ENCODE data around the gene TMPRSS11A. TPM values are rescaled to one million over a fixed set of nuclear protein-coding genes. Genes with fewer than 3 reads are reported as not detected.
A peak's percentile ranks its signal among the peaks of the same experiment; 100 is the strongest.

The TMPRSS11A gene
- total RNA-seq, 2 experiments from 2014 or later: not detected

DNA sequence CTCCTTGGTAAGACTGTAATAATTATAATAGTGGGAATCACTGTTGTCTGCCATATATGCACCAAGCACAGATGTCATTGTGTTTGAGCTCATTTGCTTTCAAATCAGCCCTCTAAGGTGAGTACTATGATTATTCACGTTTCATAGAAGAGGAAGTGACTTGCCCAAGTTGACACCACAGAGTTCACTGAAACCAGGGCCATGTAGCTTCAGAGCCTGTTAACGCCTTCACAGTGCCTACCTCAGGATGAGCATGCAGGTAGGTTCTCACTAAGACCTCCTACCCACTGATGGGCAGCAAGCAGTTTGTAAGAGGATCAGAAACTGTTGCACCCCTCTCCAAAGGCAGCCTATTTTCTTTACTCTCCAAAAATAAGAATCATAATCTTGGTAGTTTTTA, 27.4 kb downstream of the TMPRSS11A start:
- POLR2A ChIA-PET: no interaction called here
- Mint-ChIP-seq H3K27me3 (peaks cover 9% of the 10 kb centered on the region), H3K36me3 (ENCODE audit: low read depth) (no peaks in the 10 kb centered on the region), H3K9me3 (ENCODE audit: low read depth) (no peaks in the 10 kb centered on the region), H3K4me3 (no peak overlapping the region), H3K27ac (no peak overlapping the region), H3K4me1 (no peaks in the 10 kb centered on the region)
- CTCF ChIA-PET: interaction anchor here (0.6 to 0.8 kb wide), 2 partner anchors 8 to 9 kb away, joined by 3 read pairs; no protein-coding TSS in a partner anchor
- no peak for DNase-seq
- intact Hi-C loops (cut with DNase I, micrococcal nuclease): no loop called here
- ATAC-seq: peak; percentile 39

DNA sequence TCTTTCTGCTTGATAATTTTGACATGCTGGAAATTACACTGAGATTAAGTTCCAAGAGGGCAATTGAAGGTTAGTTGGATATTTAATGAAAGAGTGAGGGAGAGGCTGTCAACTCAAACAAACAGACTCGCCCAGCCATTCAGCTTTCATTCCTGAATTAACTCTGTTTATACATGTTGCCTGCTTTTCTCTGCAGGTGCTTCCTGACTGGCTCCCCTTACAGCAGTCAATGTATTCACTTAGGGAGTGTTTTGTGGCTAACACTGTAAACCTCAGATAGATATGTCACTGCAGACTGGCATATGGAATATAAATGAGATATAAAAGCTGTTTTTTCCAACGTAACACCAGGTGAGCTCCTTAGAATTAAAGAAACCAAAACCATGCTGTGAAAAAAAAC, 28.7 kb downstream of the TMPRSS11A start:
- ChIA-PET POLR2A (interaction anchor here (0.6 kb wide), 1 partner anchor 67 kb away, joined by 3 read pairs; no protein-coding TSS in a partner anchor), CTCF (no interaction called here)
- ATAC-seq (no peak), DNase-seq (no peak)
- Mint-ChIP-seq H3K27ac (no peak overlapping the region), H3K9me3 (ENCODE audit: low read depth) (no peaks in the 10 kb centered on the region), H3K4me1 (no peaks in the 10 kb centered on the region), H3K36me3 (ENCODE audit: low read depth) (no peaks in the 10 kb centered on the region), H3K27me3 (peaks cover 10% of the 10 kb centered on the region), H3K4me3 (no peak overlapping the region)
- intact Hi-C loops (cut with DNase I, micrococcal nuclease): no loop called here

DNA sequence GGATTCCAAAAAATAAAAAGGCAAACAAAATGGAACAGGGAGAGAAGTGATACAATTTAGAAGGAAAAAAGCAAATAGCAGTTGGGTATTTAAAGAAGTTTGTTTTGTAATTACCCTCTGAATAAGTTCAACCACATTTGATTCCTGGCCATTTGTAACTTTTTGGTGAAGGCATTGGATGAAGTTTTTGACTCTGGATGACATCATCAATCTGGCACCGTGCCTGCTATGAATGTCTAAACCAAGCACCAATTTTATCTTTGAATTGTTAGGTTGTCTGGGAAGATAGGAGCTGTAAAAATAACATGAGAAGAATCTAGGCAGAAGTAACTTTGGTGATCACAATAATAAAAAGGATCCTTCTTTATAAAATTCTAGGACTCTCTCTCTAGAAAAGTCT, 29.5 kb downstream of the TMPRSS11A start:
- ATAC-seq: no peak
- H3K4me3 Mint-ChIP-seq: no peak overlapping the region
- no peaks in the 10 kb centered on the region for H3K4me1 Mint-ChIP-seq
- no peak for DNase-seq
- ChIA-PET CTCF (no interaction called here), POLR2A (no interaction called here)
- H3K27me3 Mint-ChIP-seq: peaks cover 10% of the 10 kb centered on the region
- no peak overlapping the region for H3K27ac Mint-ChIP-seq
- H3K9me3 Mint-ChIP-seq (ENCODE audit: low read depth): no peaks in the 10 kb centered on the region
- intact Hi-C loops (cut with DNase I, micrococcal nuclease): no loop called here
- no peaks in the 10 kb centered on the region for H3K36me3 Mint-ChIP-seq (ENCODE audit: low read depth)

DNA sequence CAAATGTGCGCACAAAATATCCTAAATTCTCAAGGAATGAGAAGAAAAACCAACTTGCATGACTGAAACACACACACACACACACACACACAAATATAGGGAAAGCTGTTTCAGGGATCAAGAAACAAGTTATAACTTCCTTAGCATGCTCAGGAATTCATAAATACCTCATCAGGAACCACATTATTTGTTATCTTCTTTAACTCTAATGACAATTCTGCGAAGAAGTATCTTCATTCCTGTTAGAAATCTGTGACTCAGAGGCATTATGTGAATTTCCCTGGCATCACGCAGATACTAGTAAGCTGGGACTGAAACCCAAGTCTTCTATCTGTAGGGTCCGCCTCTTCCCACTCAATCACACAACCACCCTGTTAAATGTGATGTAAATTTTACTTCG, 30.3 kb downstream of the TMPRSS11A start:
- Mint-ChIP-seq H3K27ac (no peak overlapping the region), H3K4me1 (no peaks in the 10 kb centered on the region), H3K27me3 (peaks cover 11% of the 10 kb centered on the region), H3K36me3 (ENCODE audit: low read depth) (no peaks in the 10 kb centered on the region), H3K4me3 (no peak overlapping the region), H3K9me3 (ENCODE audit: low read depth) (no peaks in the 10 kb centered on the region)
- DNase-seq (no peak), ATAC-seq (no peak)
- POLR2A ChIA-PET: no interaction called here
- CTCF ChIA-PET: interaction anchor here (0.8 kb wide), 1 partner anchor 234 kb away, joined by 5 read pairs; no protein-coding TSS in a partner anchor
- intact Hi-C loops (cut with DNase I, micrococcal nuclease): no loop called here

DNA sequence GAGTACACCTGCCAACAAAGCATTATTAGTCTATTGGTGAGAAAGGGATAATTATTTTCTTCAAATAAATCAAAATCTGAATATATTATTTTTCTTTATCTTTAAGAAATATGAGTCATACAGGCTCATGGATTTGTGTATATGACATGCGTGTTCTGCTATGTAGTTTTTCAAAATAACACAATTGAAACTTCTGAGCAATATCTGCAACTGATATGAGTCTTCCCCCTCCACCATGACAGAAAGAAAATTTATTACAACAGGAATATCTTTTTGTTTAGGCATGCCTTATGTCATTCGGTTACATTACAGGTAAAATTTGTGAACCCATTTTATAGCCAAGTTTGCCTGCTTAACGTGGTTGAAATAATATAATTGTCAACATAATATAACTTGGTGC, 32.0 kb downstream of the TMPRSS11A start:
- intact Hi-C loops (cut with DNase I, micrococcal nuclease): no loop called here
- CTCF ChIA-PET: no interaction called here
- no peaks in the 10 kb centered on the region for H3K36me3 Mint-ChIP-seq (ENCODE audit: low read depth)
- H3K4me1 Mint-ChIP-seq: no peaks in the 10 kb centered on the region
- H3K27me3 Mint-ChIP-seq: peaks cover 11% of the 10 kb centered on the region
- POLR2A ChIA-PET: no interaction called here
- no peak overlapping the region for H3K4me3 Mint-ChIP-seq
- no peak for ATAC-seq
- H3K27ac Mint-ChIP-seq: no peak overlapping the region
- no peaks in the 10 kb centered on the region for H3K9me3 Mint-ChIP-seq (ENCODE audit: low read depth)
- DNase-seq: no peak

DNA sequence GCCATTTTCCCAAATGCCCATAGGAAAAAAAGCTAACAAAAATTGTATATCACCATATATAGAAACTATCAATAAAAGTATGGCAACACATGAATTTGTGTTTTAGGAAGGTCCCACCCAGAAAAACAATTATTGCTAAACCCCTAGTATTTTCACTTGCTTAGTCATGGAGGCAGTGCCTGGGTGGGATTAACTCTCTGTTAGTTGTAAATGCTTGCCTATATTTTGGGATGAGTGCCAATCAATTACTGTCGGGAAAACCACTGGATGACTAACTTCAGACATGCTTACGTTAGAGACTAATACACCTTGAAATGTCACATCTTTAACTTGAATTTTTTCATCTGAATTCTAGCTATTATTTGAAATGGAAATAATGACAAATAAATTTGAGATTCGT, 33.9 kb downstream of the TMPRSS11A start:
- ChIA-PET CTCF (interaction anchor here (1.1 kb wide), 1 partner anchor 9 kb away, joined by 3 read pairs; no protein-coding TSS in a partner anchor), POLR2A (no interaction called here)
- H3K4me3 Mint-ChIP-seq: no peak overlapping the region
- H3K36me3 Mint-ChIP-seq (ENCODE audit: low read depth): no peaks in the 10 kb centered on the region
- no peak for ATAC-seq
- no peaks in the 10 kb centered on the region for H3K4me1 Mint-ChIP-seq
- no peak overlapping the region for H3K27ac Mint-ChIP-seq
- DNase-seq: no peak
- peaks cover 2% of the 10 kb centered on the region for H3K9me3 Mint-ChIP-seq (ENCODE audit: low read depth)
- peaks cover 9% of the 10 kb centered on the region for H3K27me3 Mint-ChIP-seq
- intact Hi-C loops (cut with DNase I, micrococcal nuclease): no loop called here

DNA sequence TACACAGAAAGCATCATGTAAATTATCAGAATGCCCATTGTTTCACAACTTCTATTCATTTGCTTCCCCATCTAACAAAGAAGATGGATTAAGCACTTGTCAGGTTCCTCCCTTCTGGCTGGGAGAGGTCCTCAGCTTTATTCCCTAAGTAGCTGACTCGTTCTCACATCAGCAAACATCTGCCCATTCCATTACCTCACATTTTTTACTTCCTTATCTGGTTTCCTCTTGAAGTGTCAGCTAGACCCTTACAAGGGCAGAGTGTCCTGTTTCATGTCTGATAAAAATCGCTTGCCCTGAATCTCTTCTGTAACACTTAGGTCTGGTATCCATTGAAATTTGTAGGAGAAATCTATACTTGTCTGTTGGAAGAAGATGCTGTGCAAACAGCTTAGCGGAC, 34.7 kb downstream of the TMPRSS11A start:
- H3K27me3 Mint-ChIP-seq: peaks cover 7% of the 10 kb centered on the region
- no peaks in the 10 kb centered on the region for H3K4me1 Mint-ChIP-seq
- DNase-seq (no peak), ATAC-seq (no peak)
- ChIA-PET POLR2A (no interaction called here), CTCF (interaction anchor here (0.6 to 1.1 kb wide), 2 partner anchors 8 to 10 kb away, joined by 3 read pairs; no protein-coding TSS in a partner anchor)
- no peaks in the 10 kb centered on the region for H3K36me3 Mint-ChIP-seq (ENCODE audit: low read depth)
- peaks cover 6% of the 10 kb centered on the region for H3K9me3 Mint-ChIP-seq (ENCODE audit: low read depth)
- intact Hi-C loops (cut with DNase I, micrococcal nuclease): no loop called here
- H3K27ac Mint-ChIP-seq: no peak overlapping the region
- no peak overlapping the region for H3K4me3 Mint-ChIP-seq

- ATAC-seq: no peak
- ChIA-PET POLR2A (no interaction called here), CTCF (no interaction called here)
- no peak overlapping the region for H3K4me3 Mint-ChIP-seq
- H3K27me3 Mint-ChIP-seq: peaks cover 7% of the 10 kb centered on the region
- peaks cover 6% of the 10 kb centered on the region for H3K9me3 Mint-ChIP-seq (ENCODE audit: low read depth)
- intact Hi-C loops (cut with DNase I, micrococcal nuclease): no loop called here
- H3K27ac Mint-ChIP-seq: no peak overlapping the region
- DNase-seq: no peak
- H3K4me1 Mint-ChIP-seq: no peaks in the 10 kb centered on the region
- no peaks in the 10 kb centered on the region for H3K36me3 Mint-ChIP-seq (ENCODE audit: low read depth)
Observed at GRCh38 chr4:67927251-67927650, 36.0 kb downstream of the TMPRSS11A start.

DNA sequence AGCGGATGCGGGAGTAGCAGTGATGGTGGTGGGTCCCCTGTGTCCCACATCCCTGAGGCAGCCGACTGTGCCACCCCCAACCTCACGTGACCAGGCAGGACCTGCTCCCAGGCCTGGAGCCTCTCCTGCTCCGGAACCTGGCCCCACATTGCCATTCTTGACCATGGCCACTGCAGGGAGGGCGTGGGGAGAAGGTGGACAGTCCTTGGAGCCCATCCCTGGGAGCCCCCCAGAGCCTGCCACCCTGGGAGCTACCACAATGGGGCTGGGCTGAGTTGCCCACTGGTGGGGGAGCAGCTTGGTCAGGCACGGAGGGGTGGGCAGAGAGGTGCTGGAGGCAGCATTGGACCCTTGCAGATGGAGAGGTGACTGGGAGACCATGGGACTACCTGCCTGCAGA, 36.8 kb downstream of the TMPRSS11A start:
- H3K4me3 Mint-ChIP-seq: no peak overlapping the region
- ChIA-PET POLR2A (no interaction called here), CTCF (interaction anchor here (1.2 kb wide), 1 partner anchor 16 kb away, joined by 3 read pairs; no protein-coding TSS in a partner anchor)
- no peak for ATAC-seq
- intact Hi-C loops (cut with DNase I, micrococcal nuclease): no loop called here
- no peaks in the 10 kb centered on the region for H3K36me3 Mint-ChIP-seq (ENCODE audit: low read depth)
- peaks cover 6% of the 10 kb centered on the region for H3K9me3 Mint-ChIP-seq (ENCODE audit: low read depth)
- DNase-seq: no peak
- H3K27me3 Mint-ChIP-seq: peaks cover 4% of the 10 kb centered on the region
- H3K27ac Mint-ChIP-seq: no peak overlapping the region
- no peaks in the 10 kb centered on the region for H3K4me1 Mint-ChIP-seq

DNA sequence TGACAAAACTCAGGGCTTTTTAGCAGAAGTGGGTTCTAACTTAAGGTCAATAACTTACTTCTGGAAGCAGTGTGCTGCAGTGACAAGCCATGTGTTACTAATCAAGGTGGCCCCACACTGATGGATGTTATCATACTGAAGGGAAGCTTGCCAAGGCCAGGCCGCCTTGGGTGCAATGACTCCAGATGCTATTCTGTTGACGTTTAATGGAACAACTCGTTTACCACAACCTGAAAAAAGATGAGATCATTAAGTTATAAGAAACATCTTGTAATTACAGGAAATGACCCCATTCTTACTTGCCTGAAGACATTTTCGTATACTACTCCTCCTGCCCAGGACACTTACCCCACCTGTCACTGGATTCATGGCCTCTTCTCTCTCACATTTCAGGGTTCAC, 40.6 kb downstream of the TMPRSS11A start:
- intact Hi-C loops (cut with DNase I, micrococcal nuclease): no loop called here
- no peak overlapping the region for H3K4me3 Mint-ChIP-seq
- DNase-seq (no peak), ATAC-seq (no peak)
- H3K36me3 Mint-ChIP-seq (ENCODE audit: low read depth): no peaks in the 10 kb centered on the region
- ChIA-PET CTCF (no interaction called here), POLR2A (no interaction called here)
- peaks cover 6% of the 10 kb centered on the region for H3K27me3 Mint-ChIP-seq
- H3K27ac Mint-ChIP-seq: no peak overlapping the region
- H3K4me1 Mint-ChIP-seq: no peaks in the 10 kb centered on the region
- H3K9me3 Mint-ChIP-seq (ENCODE audit: low read depth): peaks cover 6% of the 10 kb centered on the region

GRCh38 chr4:67918428-67918827, 44.9 kb downstream of the TMPRSS11A start:
- Mint-ChIP-seq H3K4me1 (no peaks in the 10 kb centered on the region), H3K27me3 (peaks cover 9% of the 10 kb centered on the region), H3K9me3 (ENCODE audit: low read depth) (no peaks in the 10 kb centered on the region), H3K36me3 (ENCODE audit: low read depth) (no peaks in the 10 kb centered on the region), H3K27ac (no peak overlapping the region), H3K4me3 (no peak overlapping the region)
- DNase-seq: no peak
- CTCF ChIA-PET: interaction anchor here (0.8 to 3.4 kb wide), 2 partner anchors 8 to 1854 kb away, joined by 3 to 12 read pairs; no protein-coding TSS in a partner anchor
- intact Hi-C loops (cut with DNase I, micrococcal nuclease): loop anchor here in 1 of 2 experiments (1.0 kb wide), 1 partner anchor 257 kb away; no protein-coding TSS in a partner anchor
- POLR2A ChIA-PET: no interaction called here
- ATAC-seq: no peak

GRCh38 chr4:67915400-67915966, 47.8 kb downstream of the TMPRSS11A start:
- POLR2A ChIA-PET: no interaction called here
- Mint-ChIP-seq H3K27ac (no peak overlapping the region), H3K4me1 (no peaks in the 10 kb centered on the region), H3K27me3 (peaks cover 15% of the 10 kb centered on the region), H3K4me3 (no peak overlapping the region), H3K36me3 (ENCODE audit: low read depth) (no peaks in the 10 kb centered on the region), H3K9me3 (ENCODE audit: low read depth) (no peaks in the 10 kb centered on the region)
- intact Hi-C loops (cut with DNase I, micrococcal nuclease): no loop called here
- DNase-seq (no peak), ATAC-seq (no peak)
- CTCF ChIA-PET: no interaction called here

All from activated CD4-positive, alpha-beta T cell treated with anti-CD3 and anti-CD28 coated beads for 36 hours (primary cell).